Stimulated activated CD4-positive, alpha-beta T cell treated with anti-CD3 and anti-CD28 coated beads, Interleukin-15, amount 100 ng/mL, for 24 hours (primary cell): Measurements from ENCODE around the gene ATP5MC2.
"Not testable (repeated sequence)": the region's sequence is repeated elsewhere in the genome, so short reads cannot be mapped to it uniquely, and the experiment has no call there.

Experiments
- DNase-seq: peaks from one replicate; pipeline ENCODE4 v3.0.0-alpha.2; 2020

The ATP5MC2 gene

DNA sequence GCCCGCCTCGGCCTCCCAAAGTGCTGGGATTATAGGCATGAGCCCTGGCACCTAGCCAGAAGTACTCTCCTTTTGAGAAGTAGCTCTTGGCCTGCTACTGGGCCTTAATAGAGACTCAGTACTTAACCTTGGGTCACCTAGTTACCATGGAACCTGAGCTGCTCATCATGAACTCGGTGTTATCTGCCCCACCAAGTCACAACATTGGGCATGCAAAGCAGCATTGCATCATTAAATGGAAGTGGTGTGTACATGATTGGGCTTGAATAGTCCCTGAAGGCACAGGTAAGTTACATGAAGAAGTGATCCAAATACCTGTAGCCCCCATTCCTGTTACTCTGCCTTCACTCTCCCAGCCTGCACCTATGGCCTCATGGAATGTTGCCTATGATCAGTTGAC lies 31.8 kb downstream of the ATP5MC2 start:
- DNase-seq: no peak

DNA sequence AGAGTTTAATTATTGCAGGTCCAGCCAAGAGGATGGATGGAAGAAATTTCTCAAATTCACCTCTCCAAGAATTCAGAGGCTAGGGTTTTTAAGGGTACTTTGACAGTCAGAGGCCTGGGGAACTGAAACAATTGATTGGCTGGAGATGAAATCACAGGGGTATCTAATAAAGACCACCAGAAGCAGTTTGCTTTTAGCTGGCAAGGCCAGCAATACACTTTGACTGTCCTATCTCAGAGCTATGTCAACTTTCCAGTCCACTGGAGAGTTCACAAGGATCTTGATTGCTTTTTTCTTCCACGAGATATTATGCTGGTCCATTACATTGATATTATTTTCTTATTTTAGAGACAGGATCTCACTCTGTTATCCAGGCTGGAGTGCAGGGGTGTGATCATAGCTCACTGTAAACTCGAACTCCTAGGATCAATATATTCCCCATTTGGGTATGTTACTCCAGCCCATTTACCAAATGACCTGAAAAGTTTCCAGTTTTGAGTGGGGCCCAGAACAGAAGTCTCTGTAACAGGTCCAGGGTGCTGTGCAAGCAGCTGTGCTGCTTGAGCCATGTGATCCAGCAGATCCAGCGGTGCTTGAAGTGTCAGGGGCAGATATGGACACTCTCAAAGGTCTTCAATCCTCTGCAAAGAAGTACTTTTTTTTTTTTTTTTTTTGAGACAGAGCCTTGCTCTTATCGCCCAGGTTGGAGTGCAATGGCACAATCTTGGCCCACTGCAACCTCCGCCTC lies 32.5 kb downstream of the ATP5MC2 start:
- no peak for DNase-seq

DNA sequence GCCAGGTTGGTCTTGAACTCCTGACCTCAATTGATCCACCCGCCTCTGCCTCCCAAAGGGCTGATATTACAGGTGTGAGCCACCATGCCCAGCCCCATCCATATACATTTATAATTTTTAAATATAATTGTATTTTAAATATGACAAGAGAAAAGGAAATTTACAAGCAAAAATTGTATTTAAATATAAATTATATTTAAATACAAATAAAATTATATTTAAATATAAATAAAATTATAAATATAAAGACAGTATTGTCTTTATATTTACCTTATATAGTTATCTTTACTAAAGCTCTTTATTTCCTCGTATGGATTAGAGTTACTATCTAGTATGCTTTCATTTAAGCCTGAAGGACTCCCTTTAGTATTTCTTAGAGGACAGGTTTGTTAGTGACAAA lies 37.8 kb downstream of the ATP5MC2 start:
- DNase-seq: no peak

DNA sequence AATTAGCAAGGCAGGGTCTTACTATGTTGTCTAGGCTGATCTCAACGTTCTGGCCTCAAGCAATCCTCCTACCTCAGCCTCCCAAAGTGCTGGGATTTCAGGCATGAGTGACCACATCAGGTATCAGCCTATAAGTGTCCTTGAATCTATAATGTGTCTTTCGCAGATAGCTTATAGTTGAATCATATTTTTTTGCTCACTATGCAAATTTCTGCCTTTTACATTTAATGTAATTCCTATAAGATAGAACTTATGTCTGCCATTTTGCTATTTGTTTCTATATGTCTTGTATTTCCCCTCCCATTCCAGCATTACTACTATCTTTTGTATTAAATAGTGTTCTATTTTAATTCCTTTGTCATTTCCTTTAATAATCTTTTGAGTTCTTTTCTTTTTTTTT lies 39.2 kb downstream of the ATP5MC2 start:
- no peak for DNase-seq

DNA sequence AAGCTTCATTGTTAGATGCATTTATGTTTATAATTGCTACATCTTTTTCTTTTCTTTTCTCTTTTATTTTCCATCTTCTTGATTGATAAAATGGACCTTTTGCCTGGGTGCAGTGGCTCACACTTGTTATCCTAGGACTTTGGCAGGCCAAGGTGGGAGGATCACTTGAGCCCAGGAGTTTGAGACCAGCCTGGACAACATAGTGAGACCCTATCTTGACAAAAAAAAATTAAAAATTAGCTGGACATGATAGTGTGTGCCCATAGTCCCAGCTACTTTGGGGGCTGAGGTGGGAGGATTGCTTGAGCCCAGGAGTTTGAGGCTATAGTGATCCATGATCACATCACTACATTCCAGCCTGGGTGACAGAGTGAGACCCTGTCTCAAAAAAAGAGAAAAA lies 40.2 kb downstream of the ATP5MC2 start:
- not testable (repeated sequence) for DNase-seq

DNA sequence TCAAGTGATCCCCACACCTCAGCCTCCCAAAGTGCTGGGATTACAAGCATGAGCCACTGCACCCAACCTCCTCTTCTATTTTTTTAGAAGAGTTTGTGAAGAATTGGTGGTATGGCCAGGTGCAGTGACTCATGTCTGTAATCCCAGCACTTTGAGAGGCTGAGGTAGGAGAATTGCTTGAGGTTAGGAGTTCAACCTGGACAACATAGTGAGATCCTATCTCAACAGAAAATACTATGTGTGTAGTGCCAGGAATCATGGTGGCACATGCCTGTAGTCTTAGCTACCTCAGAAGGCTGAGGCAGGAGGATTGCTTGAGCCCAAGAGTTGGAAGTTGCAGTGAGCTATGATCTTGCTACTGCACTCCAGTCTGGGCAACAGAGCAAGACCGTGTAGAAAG lies 44.2 kb downstream of the ATP5MC2 start:
- no peak for DNase-seq

GRCh38 chr12:53627919-53628318 lies 48.0 kb downstream of the ATP5MC2 start:
- no peak for DNase-seq

GRCh38 chr12:53626702-53627169 lies 49.1 kb downstream of the ATP5MC2 start:
- no peak for DNase-seq

GRCh38 chr12:53625946-53626701 lies 49.8 kb downstream of the ATP5MC2 start, which contains the start of gene ATF7:
Gene ATF7 (minus strand): TSS chr12:53626382. CDS start chr12:53601000, 25,382 bp downstream.
- DNase-seq: peak; percentile 98

DNA sequence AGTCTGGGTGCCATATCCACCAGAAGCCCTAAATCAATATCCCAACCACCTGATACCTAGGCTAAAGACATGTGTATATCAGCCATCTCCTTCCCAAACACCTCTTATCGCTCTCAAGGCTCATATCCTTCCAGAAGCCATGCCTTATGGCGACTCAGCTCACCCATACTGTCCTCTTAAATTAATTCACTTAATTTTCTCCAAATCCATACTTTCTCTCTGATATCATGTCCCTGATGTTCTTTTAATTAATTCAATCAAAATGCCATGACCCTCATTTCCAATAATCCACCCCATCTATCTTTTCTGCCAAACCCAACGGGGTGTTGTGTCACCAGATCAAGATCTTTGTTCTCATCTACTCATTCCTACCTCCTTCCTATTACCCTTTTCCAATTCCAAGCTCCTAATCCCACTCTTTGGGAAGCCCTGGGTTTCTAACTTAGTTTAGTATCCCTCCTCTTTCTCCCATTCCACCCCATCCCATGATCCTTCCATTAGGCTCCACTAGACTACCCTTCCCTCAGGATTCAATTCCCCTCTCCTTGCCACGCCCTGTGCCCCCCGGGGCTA lies 50.4 kb downstream of the ATP5MC2 start:
- no peak for DNase-seq

DNA sequence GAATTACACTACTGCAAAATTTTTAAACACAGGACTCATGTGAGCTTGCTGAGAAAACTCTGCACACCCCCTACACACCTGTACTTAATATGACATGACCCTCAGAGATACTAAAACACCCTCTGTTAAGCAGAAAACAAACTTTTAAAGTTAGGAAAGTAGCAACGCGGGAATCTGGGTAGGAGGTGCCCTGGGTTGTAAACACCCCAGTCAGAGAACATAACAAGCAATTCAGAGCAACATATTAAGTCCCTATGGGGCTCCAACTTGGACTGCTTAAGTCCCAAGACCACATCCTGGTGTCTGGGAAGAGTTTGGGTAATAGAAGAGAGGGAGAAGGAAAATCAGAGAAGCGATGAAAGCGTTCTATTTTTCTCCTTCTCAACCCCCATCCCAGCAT lies 50.9 kb downstream of the ATP5MC2 start:
- no peak for DNase-seq

GRCh38 chr12:53624458-53624857 lies 51.4 kb downstream of the ATP5MC2 start:
- no peak for DNase-seq

- no peak for DNase-seq
Measured at GRCh38 chr12:53623548-53624385, 52.1 kb downstream of the ATP5MC2 start.

- no peak for DNase-seq
Measured at GRCh38 chr12:53622724-53623123, 53.2 kb downstream of the ATP5MC2 start.

GRCh38 chr12:53618275-53618674 lies 57.6 kb downstream of the ATP5MC2 start:
- DNase-seq: no peak

DNA sequence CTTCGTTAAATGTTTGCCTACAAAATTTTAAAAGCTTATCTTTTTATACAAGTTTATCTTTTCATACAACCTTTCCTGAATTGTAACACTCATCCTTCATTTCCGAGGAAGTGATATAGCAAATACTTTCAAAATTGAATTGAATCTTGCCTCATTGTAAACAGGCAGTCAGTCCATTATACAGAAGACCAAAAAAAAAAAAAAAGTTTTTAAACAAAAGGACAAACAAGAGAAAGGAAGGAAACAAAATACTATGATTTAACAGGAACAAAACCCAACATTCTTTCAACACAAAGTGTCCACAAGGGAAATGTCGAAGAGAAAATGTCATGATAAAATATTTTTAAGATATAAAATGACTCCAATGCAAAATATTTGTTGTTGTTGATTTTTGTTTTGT lies 58.2 kb downstream of the ATP5MC2 start:
- DNase-seq: no peak

- no peak for DNase-seq
Measured at GRCh38 chr12:53616950-53617349, 58.9 kb downstream of the ATP5MC2 start.
